SU-DHL-6 (cell line): Measurements from ENCODE around the gene PPIL6.

Source experiments
- H2AFZ ChIP-seq: fragments of 200-600 bp; sonication (generic); 2 replicates; pipeline ENCODE4 v1.6.1; 2014; ENCODE audit warnings: low read depth, mild to moderate bottlenecking, moderate library complexity, mixed read lengths, antibody characterized with exemption, low read length; ENCODE audit not compliant: severe bottlenecking
- H3F3A ChIP-seq: fragments of 200-600 bp; shearing (Covaris generic); 2 replicates; pipeline ENCODE4 v1.6.0; 2016; ENCODE audit warnings: antibody characterized with exemption, mild to moderate bottlenecking; ENCODE audit not compliant: insufficient read depth
- H3K27ac ChIP-seq: fragments of 200-600 bp; sonication (generic); 2 replicates; pipeline ENCODE4 v1.5.1; 2016; ENCODE audit warnings: low read depth, mild to moderate bottlenecking, low read length, moderate library complexity, mixed read lengths
- H3K27me3 ChIP-seq: fragments of 200-600 bp; sonication (generic), shearing (Covaris generic); 2 replicates; pipeline ENCODE4 v1.6.0; 2014; ENCODE audit warnings: mild to moderate bottlenecking, low read length
- H3K36me3 ChIP-seq: fragments of 200-600 bp; sonication (generic); 2 replicates; pipeline ENCODE4 v1.6.1; 2014; ENCODE audit warnings: mild to moderate bottlenecking, low read length, mixed read lengths
- H3K4me2 ChIP-seq: fragments of 300-600, 200-600 bp; shearing (Covaris generic), sonication (generic); 2 replicates; pipeline ENCODE4 v1.6.0; 2014; ENCODE audit warnings: low read length, low read depth, mild to moderate bottlenecking; ENCODE audit not compliant: poor library complexity, severe bottlenecking
- H3K4me3 ChIP-seq: fragments of 200-600 bp; sonication (generic); 2 replicates; pipeline ENCODE4 v1.5.1; 2014; ENCODE audit warnings: antibody characterized with exemption, low read length, mild to moderate bottlenecking, mixed read lengths; ENCODE audit not compliant: insufficient read depth, poor library complexity, severe bottlenecking
- H3K79me2 ChIP-seq: fragments of 200-600 bp; sonication (generic); 2 replicates; pipeline ENCODE4 v1.6.1; 2014; ENCODE audit warnings: mild to moderate bottlenecking, low read length, moderate library complexity; ENCODE audit not compliant: insufficient read depth
- H3K9ac ChIP-seq: fragments of 200-600 bp; sonication (generic); 2 replicates; pipeline ENCODE4 v1.7.0; 2014; ENCODE audit warnings: mild to moderate bottlenecking, low read length
- H3K9me2 ChIP-seq: fragments of 200-600 bp; sonication (generic); replicated peaks from 2 replicates; pipeline ENCODE4 v1.6.1; 2014; ENCODE audit warnings: low read length; ENCODE audit not compliant: insufficient read depth
- H3K9me3 ChIP-seq: fragments of 200-600 bp; sonication (generic); 2 replicates; pipeline ENCODE4 v1.6.1; 2014; ENCODE audit warnings: low read length, mixed read lengths; ENCODE audit not compliant: insufficient read depth
- H4K20me1 ChIP-seq: fragments of 200-600 bp; sonication (generic); 2 replicates; pipeline ENCODE4 v1.6.1; 2014; ENCODE audit warnings: low read depth, mild to moderate bottlenecking, antibody characterized with exemption, low read length, moderate library complexity, mixed read lengths
- EZH2phosphoT487 ChIP-seq: fragments of 200-600 bp; sonication (generic), shearing (Covaris generic); conservative IDR thresholded peaks from 2 replicates; pipeline ENCODE4 v1.6.1; 2018; ENCODE audit warnings: mild to moderate bottlenecking, antibody characterized with exemption, low read length, moderate library complexity, mixed read lengths
- TF ChIP-seq, protein P1 (sequence below): fragments of 200-600 bp; sonication (generic); IDR thresholded peaks from one replicate; pipeline ENCODE4 v1.5.1; 2017; ENCODE audit warnings: antibody characterized with exemption, mild to moderate bottlenecking, low read length, moderate library complexity; ENCODE audit not compliant: insufficient read depth, poor library complexity, severe bottlenecking

Gene PPIL6

DNA sequence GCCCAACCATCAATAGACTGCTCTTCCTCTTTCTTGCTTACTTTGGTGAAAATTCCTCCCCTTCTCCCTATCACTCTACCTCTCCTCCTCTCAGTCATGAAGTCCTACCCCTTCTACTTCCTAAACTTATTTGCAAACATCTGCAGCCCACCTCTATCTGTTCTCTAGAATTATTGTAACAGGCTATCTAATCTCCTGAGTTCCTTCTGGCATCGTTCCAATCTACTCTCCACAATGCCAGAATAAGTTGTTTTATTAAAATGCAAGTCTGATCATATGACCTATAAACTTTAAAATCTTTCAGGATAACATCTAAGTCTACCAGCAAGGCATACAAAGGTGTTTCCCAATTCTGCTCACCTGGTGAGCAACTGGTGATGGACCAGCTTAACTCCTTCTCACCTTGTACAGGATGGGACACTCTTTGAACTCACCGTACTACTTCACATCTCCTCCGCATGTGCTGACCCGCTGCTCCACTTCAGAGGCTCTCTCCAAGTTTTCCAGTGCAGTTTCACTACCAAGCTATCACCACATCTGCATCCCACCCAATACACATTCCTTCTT, 66.0 kb downstream of the PPIL6 start:
- no peak overlapping the region for H3K9ac ChIP-seq
- no peak overlapping the region for H3K4me2 ChIP-seq
- H2AFZ ChIP-seq, result no peak overlapping the region
- H3K27me3 ChIP-seq, result no peaks in the 10 kb centered on the region
- no peaks in the 10 kb centered on the region for H3K9me3 ChIP-seq
- H3K79me2 ChIP-seq, result peaks cover 50% of the 10 kb centered on the region
- H3K27ac ChIP-seq, result no peak overlapping the region
- H3K4me3 ChIP-seq, result no peak overlapping the region
- TF ChIP-seq EZH2phosphoT487, result no peak
- TF ChIP-seq, protein P1, sequence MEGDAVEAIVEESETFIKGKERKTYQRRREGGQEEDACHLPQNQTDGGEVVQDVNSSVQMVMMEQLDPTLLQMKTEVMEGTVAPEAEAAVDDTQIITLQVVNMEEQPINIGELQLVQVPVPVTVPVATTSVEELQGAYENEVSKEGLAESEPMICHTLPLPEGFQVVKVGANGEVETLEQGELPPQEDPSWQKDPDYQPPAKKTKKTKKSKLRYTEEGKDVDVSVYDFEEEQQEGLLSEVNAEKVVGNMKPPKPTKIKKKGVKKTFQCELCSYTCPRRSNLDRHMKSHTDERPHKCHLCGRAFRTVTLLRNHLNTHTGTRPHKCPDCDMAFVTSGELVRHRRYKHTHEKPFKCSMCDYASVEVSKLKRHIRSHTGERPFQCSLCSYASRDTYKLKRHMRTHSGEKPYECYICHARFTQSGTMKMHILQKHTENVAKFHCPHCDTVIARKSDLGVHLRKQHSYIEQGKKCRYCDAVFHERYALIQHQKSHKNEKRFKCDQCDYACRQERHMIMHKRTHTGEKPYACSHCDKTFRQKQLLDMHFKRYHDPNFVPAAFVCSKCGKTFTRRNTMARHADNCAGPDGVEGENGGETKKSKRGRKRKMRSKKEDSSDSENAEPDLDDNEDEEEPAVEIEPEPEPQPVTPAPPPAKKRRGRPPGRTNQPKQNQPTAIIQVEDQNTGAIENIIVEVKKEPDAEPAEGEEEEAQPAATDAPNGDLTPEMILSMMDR, result no peak
- H3F3A ChIP-seq, result no peaks in the 10 kb centered on the region; the same call in 1 of the 2 replicates
- H3K36me3 ChIP-seq, result peaks cover 83% of the 10 kb centered on the region
- no peaks in the 10 kb centered on the region for H3K9me2 ChIP-seq
- H4K20me1 ChIP-seq, result peaks cover 26% of the 10 kb centered on the region

DNA sequence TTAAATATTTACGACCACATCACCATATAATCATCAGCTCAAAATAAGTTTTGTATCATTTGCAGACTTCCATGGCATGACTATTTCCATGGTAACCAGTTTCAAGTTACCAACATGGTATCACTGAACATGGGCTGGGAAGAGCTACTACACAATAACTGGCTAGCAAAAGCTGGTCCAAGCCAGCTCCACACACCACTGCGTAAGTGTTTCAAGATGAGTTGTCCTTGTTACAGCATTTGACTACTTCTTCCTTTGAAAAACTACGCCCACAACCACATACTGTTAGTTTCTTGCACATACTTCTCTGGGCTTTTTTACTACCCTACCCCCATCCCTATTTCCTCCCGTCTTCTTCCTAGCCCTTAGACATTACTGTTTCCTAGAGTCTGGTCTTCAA, 66.7 kb downstream of the PPIL6 start:
- Histone ChIP-seq H3K9me3 (no peaks in the 10 kb centered on the region), H4K20me1 (peaks cover 20% of the 10 kb centered on the region; the same call in 1 of the 2 replicates), H3K9me2 (no peaks in the 10 kb centered on the region), H2AFZ (no peak overlapping the region), H3K79me2 (peaks cover 43% of the 10 kb centered on the region), H3K27ac (no peak overlapping the region), H3K4me2 (no peak overlapping the region), H3K27me3 (no peaks in the 10 kb centered on the region), H3F3A (no peaks in the 10 kb centered on the region; the same call in 1 of the 2 replicates), H3K36me3 (peaks cover 84% of the 10 kb centered on the region), H3K4me3 (no peak overlapping the region), H3K9ac (no peak overlapping the region)
- TF ChIP-seq, protein P1, result no peak
- TF ChIP-seq EZH2phosphoT487, result no peak

DNA sequence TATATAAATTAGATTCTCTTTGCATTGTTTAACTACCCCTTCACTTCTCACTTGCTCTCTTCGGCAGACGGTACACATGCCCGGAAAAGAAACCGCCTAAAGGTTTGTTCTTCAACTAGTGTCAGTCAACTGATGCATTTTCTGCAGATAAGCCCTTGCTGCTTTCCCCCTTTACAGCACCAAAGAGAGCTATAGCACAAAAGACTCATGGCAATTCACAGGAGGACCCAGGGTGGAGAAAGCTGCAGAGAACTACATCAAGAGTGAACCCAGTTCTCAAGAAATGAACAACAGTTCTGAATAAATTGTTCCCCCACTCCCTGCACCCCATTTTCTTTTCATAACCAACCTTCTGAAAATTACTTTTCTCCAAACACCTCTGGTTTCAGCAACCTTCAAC, 67.1 kb downstream of the PPIL6 start:
- no peaks in the 10 kb centered on the region for H3K9me2 ChIP-seq
- no peak overlapping the region for H3K4me3 ChIP-seq
- no peak overlapping the region for H3K27ac ChIP-seq
- H3K79me2 ChIP-seq, result peaks cover 39% of the 10 kb centered on the region
- H3K36me3 ChIP-seq, result peaks cover 84% of the 10 kb centered on the region
- H3F3A ChIP-seq, result no peaks in the 10 kb centered on the region; the same call in 1 of the 2 replicates
- no peaks in the 10 kb centered on the region for H3K9me3 ChIP-seq
- no peaks in the 10 kb centered on the region for H3K27me3 ChIP-seq
- H3K4me2 ChIP-seq, result no peak overlapping the region
- H2AFZ ChIP-seq, result no peak overlapping the region
- peaks cover 17% of the 10 kb centered on the region; the same call in 1 of the 2 replicates for H4K20me1 ChIP-seq
- no peak overlapping the region for H3K9ac ChIP-seq
- no peak for TF ChIP-seq EZH2phosphoT487
- TF ChIP-seq, protein P1, result no peak
